Eye (tissue), 1 donor: ENCODE measurements around the gene BCL11A.

ENCODE experiments used
- DNase-seq: peaks from one replicate; pipeline ENCODE4 v3.0.0-alpha.2; 2015

BCL11A gene

DNA sequence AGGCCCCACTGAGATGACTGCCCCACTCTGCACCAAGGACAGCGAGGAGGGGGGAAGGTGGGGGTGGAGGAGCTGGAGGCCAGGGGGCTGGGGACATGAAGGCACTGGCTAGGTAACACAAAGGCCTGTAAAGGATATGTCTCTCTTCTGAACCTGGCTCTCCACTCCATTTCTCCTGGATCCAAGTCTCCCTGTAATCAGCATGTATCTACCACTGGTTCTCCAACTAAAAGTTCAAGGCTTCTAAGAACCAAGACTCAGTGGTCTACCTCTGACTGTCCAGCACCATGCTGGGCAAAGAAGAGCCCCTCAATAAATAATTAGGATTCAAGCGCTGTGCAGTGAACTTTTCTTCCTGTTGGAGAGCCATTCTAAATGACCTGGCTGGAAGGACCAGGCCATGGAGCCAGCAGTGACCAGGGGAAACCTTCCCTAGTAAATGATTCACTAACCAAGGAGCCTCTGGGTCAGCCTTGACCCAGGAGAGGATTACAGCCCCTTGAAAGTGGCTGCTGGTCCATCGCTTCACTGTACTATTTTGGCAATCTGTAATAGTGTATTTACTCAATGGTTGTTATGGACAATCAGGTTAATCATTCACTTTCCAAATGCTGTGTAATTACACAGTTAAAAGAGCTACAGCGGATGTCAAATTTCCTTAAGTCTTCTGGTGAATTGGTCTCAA is 73.2 kb downstream of the BCL11A start:
- DNase-seq = no peak

DNA sequence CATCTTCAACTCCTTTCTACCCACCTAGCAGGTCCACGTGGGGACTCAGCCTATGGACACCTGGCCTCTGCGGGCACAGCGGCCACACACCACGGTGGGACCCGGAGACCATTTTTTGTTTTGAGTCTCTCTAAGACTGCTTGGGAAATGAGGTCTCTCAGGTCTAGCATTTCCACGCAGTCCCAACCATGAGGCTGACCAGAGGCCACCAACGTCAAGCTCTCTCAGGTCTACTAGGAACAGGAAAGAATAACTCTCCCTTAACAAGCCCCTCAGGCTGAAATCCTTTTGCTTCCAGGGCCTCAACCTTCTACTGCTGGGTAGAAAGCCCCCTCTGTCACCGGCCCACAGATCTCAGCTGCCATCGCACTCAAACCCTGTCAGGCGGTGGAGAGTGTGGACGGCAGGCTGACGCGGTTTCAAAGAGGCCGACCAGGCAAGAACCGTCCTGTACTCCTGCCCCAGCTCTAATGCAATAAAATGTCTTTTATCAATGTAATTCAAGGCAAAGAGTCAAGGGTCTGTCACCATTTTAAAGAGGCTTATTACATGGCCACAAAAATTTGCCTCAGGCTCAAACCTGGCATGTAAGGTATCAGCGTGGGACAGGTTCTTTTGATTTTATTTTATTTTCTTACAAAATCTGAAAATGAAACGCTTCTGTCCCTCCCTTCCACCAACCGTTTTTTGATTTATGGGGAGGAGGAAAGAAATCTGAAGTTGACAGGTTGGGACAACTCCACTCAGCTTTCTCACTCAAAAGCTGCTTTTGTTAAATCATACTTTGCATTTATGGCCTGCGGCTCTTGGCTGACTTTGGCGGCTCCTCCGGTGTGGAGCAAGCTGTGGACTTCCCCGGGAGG is 74.0 kb downstream of the BCL11A start:
- no peak for DNase-seq

DNA sequence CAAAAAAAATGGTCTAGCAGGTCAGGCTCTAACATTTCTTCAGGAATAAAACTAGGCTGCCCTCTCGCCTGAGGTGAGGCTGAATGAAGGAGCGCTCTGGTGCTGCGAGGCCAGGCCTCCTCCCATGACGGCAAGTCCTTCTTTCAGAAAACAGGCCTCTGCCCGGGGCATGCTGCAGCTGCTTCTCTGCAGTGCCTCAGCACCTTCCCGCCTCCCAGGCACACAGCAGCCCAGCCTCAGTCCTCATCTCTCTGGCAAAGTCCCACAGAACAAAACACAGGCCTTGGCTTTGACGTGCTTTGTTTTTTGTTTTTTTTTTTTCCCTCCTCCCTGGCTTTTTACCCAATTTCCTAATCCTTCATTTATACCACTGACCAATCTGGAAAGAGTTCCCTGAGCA is 74.8 kb downstream of the BCL11A start:
- DNase-seq = no peak

DNA sequence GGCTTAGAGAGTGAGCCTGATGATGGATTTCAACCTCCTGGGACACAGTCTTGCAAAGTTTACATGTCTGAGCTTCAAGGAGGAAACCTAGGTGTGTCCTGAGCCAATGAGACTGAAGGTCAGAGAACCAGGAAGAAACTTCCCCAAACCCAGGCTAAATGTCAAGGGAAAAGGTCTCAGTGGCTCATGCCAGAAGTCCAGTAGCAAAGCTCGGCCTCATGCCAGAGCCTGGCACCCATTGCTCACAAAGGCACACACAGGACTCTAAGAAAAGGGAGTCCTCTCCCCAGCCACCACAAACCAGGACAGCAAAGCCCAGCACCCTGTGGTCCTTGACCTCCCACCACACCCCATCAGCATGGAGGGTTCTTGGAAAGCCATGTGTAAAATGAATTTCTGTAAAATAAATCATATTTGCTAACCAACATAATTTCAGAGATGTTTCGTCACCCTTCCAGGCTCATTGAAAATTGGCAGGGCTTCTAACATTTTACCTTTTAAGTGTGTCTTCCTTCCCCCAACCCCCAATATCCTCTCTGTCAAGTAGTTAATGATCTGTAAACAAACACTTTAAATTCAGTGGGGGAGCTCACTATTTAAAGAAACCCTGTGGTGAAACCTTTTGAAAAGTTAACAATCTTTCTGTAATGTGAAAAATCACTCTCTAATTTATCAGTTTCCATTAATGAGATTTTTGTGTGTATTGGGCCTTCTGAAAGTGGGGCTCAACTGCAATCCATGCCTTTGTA is 77.1 kb downstream of the BCL11A start:
- DNase-seq = no peak

DNA sequence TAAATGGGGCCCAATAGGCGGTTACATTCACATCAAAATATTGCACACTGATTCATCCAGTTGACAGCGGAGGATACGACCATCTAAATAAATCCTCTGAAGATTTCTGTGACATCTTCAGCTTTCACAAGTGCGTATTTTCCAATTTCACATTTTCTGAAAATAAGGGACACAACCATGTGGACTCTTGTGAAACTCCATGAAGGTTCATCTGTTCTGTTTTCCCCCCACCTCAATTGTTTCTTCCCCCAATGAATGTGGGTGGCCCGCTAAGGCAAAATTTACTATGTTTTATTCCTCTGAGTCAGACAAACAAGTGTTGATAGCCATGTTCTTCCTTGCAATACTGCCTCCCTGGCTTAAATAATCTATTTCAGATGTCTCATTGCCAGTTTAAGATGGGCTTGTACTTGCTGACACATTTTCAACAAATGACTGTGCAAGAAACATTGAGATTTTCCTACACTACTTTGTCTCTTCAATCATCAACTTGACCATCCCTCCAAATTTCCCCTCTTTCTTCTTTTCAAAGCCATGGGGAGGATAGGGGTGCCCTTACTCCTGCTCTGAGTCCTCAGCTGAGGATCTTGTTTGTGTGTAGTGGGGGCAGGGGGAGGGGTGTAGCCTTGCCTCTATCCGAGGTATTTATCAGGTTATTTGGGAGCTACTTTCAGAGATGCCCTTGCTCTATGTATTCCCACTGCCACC is 78.2 kb downstream of the BCL11A start:
- no peak for DNase-seq

DNA sequence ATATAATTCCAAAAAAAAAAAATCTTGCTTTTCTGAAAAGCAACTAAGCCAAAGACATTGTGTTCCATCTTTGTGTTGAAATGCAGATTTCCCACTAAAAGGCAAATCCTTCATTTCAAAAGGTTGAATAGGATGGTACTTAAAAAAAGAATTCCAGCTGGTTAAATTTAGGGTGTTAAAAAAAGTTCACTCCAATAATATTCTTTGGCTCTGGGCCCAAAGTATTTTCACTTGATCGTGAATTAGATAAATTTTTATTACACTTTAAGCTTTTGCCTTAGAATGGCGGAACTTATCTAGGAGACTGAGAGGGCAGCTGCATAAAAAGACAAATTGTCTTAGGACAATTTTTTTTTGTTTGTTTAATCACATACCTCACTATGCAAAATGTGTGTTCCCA is 79.2 kb downstream of the BCL11A start:
- no peak for DNase-seq

DNA sequence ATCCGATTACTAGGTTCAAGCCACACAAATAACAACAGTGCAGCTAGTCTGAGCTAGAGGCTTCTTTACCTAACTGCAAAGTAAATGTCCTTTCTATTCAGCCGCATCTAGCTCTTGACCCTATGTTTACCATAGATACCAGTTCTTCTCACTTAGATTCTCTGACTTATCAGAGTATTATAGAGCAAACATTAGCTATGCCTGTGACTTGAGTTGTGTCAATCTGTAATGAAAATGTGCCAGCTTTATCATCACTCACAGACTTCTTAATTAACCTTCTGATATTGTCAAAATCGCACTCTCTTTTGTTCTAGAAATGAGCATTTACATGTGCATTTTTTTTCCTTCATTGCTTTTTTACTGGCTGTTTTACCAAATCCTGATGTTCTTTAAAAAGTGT is 79.9 kb downstream of the BCL11A start:
- DNase-seq = no peak

DNA sequence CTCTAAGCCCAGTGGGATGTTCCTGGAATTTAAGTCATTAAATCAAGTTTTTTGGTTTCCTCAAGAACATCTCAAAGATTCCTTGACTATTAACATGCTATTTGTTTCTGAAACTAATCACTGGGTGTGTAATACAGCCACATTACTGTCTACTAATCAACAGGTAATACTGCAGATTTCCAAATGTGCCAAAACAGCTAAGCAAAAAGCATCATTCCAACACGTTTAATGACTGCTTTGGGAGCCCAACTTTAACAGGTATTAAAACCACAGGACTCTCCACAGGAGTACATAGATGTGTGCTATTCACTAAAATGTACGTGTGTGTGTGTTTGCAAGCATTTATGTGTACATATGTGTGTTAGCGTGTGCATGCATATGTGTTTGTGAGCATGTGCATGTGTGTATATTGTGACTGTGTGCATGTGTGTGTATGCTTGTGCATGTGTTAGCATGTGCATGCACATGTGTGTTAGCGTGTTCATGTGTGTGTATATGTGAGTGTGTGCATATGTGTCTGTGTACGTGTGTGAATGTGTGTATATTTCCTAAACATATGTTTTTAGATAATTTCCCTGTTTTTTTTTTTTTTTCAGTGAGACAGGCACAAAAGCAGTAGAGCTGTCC is 80.7 kb downstream of the BCL11A start:
- no peak for DNase-seq

DNA sequence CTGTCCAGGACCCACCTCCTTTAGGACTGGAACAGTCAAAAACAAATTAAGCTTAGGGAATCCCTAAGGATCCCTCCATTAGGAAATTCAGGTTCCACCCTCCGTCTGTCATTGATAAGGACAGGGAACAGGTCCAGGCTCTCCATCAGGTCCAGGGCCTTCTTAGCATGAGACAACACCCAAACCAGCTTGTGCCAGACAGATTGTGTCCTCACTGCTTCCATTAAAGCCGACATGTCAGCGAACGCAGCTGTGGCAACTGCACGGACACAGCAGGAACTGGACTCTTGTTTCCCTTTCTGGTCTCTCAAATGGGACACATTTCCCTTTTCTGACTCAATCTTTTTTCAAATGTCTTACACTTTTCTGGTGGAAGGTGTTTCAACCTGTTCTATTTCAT is 81.4 kb downstream of the BCL11A start:
- no peak for DNase-seq

DNA sequence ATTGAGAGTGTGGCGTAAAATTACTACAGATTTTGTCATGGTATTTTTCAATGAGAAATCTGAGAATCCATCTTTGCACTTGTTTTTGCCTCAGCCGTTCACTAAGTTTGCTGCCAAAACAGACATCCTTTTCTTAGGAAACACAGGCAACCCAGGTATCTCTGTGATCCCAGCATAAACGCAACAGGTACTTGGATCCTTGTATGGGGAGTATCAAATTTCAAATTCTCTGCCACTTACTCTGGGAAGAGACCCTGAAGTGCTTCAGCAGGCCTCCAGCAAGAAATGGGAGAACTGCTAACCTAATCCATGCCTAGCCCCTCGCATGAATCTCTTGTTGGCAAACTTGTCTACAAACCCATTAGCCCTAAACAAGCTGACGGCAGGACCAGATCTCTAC is 83.1 kb downstream of the BCL11A start:
- no peak for DNase-seq

DNA sequence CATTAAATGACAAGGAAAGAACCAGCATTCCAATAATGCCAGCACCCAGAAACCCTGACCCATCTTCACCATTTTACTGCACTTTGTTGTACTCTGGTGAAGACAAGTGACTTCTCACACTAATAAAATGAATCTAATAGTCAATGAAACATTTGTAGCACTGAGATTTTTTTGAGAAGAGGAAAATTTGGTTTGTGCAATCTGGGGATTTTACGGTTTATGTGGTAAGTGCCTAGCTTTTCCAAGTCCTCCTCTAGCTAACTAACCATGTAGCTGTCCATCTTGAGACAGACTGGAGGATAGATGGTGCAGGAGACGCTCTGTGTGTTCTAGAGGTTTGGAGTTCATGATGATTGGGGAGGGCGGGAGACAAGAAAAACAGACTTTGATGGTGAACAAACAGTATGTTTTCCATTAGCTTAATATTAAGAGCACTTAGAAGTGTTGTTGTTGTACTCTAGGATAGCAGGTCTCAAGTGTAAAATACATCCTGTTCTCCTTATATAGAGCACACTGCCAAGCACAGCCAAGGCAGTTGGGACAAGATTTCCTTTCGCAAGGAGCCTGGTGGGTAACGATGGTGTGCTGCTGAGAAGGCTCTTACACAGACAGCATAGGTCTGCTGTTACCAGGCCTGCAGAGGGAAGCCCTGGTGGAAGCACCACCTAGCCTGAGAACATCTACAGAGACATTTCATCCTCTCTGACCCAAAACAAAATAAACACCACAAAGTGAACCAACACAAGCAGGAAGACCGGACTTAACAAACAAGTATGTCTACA is 83.7 kb downstream of the BCL11A start:
- no peak for DNase-seq

DNA sequence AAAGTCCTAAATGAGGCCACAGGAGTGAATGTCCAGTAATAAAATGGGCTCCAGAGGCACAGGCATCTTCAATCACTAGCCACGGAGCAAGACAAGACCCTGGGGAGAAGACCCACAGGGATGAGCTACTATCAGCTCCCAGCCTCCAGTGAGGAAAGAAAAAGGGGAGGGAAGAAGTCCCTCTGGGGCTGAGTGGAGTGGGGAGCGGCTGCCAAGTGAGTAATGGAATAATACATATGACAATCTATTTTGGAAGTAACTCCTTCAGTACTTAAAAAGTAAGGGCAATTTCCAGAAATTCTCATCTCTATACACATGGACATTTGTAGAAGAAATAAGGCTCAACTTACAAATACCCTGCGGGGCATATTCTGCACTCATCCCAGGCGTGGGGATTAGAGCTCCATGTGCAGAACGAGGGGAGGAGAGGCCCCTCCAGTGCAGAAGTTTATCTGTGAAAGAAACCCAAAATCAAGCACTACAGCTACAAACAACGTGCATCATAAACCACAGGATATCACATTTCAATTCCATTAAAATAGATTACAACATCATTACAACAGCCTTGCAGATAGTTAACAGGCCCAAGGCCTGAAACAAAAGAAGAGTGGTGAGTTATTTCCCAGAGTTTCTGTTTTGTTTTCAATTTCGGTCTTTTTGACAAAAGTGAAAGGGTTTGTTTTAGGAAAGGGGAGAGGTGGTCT is 84.9 kb downstream of the BCL11A start:
- DNase-seq = no peak

DNA sequence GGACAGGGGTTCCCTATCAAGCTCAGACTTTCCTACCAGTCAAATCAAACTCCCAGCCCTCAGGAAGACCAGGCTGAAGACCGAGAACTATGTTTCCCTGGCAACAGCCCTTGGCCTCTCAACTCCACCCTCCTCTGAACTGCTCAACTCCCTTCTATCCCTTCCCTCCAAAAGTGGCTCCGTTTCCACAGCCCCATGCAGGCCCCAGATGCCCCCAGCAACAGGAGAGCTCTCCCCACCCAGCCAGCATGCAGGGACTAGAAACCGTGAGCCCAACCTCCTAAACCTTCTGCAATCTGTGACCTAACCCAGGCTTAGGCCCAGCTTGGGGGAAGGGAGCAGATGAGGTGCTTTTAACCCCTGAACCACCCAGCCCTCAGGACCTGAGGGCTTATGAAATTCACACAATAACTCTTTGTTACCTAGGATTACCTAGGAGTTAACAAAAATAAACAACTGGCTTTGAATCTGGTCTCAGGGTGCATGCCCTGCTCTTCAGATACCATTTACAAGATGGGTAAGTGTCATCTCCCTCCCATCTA is 87.2 kb downstream of the BCL11A start:
- DNase-seq = no peak

DNA sequence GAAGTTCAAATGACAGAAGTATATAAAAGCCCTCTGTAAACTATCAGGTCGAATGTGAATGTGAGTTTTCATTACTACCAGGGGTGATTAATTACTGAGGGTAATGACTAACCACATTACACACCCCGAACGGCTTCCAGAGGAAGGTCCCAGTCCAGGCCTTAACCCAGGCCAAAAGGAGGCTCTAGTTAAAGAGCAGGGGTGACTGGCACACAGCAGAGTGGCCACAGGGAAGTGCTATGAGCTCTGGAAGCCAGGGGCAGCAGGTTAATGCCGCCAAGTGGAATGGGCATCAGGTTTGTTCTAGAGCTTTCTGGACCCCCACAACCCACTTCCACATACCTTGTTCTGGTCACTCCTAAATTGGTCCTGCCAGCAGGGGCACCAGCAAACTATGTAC is 87.7 kb downstream of the BCL11A start:
- no peak for DNase-seq

DNA sequence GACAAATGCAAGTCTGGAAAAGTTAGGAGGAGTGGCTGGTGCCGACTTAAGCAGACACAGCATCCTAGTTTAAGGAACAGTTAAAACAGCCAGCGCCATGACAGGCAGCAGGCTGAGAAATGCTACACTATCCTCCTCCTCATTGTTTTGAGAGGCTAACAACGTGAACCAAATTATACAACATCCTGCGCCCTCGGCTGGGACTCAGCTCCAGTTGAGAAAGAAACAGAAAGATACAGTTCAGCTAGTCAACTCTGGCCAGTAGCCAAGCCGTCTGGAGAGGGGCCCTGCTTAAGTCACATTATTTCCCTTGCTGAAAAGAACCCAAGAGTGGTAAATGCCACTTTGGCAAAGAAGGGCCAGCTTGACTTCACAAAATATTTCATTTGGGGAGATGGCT is 90.2 kb downstream of the BCL11A start:
- peak; percentile 47 for DNase-seq

DNA sequence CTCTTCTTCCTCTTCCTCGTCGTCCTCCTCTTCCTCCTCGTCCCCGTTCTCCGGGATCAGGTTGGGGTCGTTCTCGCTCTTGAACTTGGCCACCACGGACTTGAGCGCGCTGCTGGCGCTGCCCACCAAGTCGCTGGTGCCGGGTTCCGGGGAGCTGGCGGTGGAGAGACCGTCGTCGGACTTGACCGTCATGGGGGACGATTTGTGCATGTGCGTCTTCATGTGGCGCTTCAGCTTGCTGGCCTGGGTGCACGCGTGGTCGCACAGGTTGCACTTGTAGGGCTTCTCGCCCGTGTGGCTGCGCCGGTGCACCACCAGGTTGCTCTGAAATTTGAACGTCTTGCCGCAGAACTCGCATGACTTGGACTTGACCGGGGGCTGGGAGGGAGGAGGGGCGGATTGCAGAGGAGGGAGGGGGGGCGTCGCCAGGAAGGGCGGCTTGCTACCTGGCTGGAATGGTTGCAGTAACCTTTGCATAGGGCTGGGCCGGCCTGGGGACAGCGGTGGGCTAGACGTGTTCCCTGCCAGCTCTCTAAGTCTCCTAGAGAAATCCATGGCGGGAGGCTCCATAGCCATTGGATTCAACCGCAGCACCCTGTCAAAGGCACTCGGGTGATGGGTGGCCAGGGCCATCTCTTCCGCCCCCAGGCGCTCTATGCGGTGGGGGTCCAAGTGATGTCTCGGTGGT is 91.9 kb downstream of the BCL11A start:
- no peak for DNase-seq

DNA sequence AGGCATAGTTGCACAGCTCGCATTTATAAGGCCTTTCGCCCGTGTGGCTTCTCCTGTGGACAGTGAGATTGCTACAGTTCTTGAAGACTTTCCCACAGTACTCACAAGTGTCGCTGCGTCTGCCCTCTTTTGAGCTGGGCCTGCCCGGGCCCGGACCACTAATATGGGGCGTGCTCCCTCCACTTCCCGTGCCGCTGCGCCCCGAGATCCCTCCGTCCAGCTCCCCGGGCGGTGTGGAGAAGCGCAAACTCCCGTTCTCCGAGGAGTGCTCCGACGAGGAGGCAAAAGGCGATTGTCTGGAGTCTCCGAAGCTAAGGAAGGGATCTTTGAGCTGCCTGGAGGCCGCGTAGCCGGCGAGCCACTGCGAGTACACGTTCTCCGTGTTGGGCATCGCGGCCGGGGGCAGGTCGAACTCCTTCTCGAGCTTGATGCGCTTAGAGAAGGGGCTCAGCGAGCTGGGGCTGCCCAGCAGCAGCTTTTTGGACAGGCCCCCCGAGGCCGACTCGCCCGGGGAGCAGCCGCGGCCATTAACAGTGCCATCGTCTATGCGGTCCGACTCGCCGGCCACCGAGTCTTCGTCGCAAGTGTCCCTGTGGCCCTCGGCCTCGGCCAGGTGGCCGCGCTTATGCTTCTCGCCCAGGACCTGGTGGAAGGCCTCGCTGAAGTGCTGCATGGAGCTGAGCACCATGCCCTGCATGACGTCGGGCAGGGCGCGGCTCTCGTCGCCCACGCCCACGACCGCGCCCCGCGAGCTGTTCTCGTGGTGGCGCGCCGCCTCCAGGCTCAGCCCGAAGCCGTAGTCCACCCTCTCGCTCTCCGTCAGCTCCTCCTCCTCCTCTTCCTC is 92.7 kb downstream of the BCL11A start:
- DNase-seq = no peak

DNA sequence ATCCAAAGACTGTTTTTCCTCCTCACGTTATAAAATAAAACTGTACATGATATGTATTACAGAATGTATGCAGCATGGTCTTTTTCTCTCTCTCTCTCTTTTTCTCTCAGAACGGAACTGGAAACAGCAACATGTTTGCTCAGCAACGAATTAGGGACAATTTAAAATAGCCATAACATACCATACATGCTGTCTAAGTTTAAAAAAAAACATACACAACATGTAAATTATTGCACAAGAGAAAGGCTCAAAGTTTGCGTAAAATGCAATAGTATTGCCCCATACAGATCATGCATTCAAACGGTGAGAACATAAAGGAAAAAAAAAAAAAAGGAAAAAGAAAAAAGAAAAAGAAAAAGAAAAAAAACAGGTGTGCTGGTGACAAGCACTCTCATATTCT is 93.6 kb downstream of the BCL11A start:
- no peak for DNase-seq

DNA sequence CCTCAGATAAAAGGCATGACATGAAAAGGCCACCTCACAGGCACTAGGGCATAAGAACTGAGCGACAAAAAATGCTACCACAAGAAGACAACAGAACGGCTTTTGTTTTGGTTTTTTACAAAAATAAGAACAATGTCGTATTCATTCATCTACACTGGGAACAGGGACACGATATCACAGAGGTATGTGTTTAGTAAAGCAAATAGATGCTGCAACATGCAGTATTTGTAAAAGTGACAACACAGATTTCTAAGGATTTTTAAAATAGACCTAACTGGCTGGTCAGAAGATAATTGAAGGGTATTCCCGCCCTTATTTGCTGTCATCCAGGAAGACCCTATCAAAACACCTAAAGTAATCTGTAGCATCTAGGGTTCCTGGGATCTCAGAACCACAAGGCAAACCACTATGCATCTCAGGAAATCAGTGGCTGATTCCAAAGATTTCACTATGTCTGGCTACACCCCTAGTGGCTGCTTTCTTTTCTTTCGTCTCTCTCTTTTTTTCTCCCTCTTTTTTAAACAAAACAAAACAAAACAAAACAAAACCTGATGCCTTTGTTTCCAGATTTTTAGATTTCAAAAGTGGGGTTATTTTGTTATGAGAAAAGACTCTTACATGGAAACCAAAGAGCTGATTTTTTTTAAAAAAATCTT is 97.2 kb downstream of the BCL11A start:
- no peak for DNase-seq
